ENCODE measurements around the gene RPS4Y1.
"Not testable (repeated sequence)": the region's sequence is repeated elsewhere in the genome, so short reads cannot be mapped to it uniquely, and the experiment has no call there.

The RPS4Y1 gene

DNA sequence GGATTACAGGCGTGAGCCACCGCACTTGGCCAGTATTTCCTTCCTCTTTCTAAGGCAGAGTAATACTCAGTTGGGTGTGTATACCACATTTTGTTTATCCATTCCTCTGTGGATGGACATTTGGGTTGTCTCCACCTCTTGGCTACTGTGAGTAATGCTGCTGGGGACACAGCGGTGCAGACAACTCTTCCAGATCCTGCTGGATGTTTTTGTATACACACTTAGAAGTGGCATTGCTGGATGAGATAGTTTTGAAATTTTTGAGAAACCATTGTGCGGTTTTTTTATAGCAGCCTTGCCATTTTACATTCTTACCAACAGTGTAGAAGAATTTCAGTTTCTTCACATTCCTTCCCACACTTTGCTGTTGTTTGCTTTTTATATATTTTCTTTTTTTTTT is 16.3 kb downstream of the RPS4Y1 start:
- no peak for TF ChIP-seq ZNF274 (IDR thresholded peaks at IDR 0.05; ENCODE audit: low read depth, low read length)
- no peak overlapping the region for H3K4me3 ChIP-seq (ENCODE audit: low read length)

DNA sequence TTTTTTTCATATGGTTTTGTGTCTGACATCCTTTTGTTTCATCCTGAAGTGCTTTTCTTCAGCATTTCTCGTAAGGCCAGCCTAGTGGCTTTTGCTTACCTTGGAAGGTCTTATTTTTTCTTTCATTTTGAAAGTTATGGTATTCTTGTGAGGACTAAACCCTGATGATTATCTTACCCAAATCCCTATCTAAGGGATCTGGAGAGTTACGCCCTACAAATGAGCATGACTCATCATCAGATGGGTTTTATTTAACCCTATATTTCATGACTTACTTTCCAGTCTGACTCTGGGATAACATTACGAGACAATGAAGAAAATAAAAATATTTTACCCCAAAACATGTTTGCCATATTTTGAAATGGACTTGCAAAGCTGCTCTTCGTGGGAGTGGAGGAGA is 18.4 kb downstream of the RPS4Y1 start:
- no peak overlapping the region for H3K4me3 ChIP-seq (ENCODE audit: low read length)

DNA sequence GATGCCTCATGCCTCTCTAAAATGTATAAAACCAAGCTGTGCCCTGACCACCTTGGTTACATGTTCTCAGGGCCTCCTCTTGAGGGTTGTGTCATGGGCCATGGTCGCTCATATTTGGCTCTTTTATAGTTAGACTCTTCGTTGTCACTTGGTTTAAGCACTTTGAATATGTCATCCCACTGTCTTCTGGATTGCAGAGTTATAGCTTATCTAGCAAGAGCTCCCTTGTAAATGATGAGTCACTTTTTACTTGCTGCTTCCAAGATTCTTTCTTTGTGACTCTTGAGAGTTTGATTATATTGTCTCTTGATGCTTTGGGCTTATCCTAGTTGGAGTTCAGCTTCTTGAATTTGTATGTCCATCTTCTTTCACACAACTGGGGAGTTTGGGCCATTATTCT is 19.1 kb downstream of the RPS4Y1 start:
- TF ChIP-seq ZNF274 (IDR thresholded peaks at IDR 0.05; ENCODE audit: low read depth, low read length): no peak
- H3K4me3 ChIP-seq (ENCODE audit: low read length): no peak overlapping the region

More for the DNA sequence above, 18.4 kb downstream of the RPS4Y1 start:
- TF ChIP-seq ZNF274 (IDR thresholded peaks at IDR 0.05; ENCODE audit: low read depth, low read length): no peak

DNA sequence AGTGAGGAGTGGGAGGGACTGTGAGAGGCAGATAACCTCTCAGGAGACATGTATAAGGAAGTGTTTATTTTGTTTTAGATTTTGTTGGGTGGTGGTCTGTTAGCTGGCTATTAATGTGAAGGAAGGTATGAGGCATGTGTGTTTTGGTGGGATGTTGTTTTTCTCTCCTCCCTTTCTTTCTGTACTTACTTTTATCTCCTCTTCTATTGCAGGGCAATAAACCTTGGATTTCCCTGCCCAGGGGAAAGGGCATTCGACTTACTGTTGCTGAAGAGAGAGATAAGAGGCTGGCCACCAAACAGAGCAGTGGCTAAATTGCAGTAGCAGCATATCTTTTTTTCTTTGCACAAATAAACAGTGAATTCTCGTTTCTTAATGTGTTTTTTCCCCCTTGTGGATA is 25.2 kb downstream of the RPS4Y1 start:
- no peak for TF ChIP-seq ZNF274 (IDR thresholded peaks at IDR 0.05; ENCODE audit: low read depth, low read length)
- no peak overlapping the region for H3K4me3 ChIP-seq (ENCODE audit: low read length)

DNA sequence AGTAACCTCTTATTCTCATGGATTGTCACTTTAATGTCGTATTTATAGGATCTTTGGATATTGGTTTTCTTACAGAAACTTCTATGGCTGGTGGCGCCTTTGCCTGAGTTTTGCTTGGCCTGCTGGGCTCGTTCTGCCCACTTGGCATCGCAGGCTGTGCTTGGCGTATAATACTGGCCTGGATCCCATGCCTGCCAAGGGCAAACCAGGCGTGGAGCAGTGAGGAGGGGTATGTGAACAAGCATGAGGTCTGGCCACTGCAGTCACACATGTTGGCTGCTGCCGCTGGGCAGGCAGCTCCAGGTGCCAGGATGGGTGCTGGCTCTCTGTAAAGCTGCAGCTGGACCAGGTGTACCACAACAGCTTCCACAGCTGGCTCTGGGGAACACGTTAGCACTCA is 26.1 kb downstream of the RPS4Y1 start:
- no peak for TF ChIP-seq ZNF274 (IDR thresholded peaks at IDR 0.05; ENCODE audit: low read depth, low read length)
- no peak overlapping the region for H3K4me3 ChIP-seq (ENCODE audit: low read length)

DNA sequence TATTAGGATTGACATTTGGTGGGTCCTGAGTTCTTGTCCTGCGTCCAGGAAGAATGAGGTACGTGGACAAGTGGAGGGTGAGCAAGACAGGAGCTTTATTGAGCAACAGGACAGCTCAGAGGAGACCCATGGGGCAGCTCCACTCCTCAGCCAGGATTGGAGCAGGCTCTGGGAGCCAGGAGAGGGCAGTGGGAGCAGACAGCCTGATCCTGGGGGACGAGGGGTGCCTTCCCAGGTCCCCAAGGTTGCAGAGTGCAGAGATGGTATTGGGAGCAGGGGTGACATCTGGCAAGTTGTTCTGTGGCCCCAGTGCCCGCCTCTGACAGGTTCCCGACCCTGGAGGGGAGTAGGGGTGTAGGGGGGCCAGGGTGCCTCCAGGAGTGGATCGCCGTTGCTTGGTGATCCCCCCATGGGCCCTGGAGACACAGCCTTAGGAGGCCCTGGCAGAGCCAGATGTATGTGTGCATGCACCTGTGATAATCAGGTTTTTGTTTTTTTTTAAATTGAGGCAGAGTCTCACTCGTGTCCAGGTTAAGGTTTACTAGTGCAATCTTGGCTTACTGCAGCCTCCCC is 26.7 kb downstream of the RPS4Y1 start:
- H3K4me3 ChIP-seq (ENCODE audit: low read length): no peak overlapping the region
- TF ChIP-seq ZNF274 (IDR thresholded peaks at IDR 0.05; ENCODE audit: low read depth, low read length): no peak

DNA sequence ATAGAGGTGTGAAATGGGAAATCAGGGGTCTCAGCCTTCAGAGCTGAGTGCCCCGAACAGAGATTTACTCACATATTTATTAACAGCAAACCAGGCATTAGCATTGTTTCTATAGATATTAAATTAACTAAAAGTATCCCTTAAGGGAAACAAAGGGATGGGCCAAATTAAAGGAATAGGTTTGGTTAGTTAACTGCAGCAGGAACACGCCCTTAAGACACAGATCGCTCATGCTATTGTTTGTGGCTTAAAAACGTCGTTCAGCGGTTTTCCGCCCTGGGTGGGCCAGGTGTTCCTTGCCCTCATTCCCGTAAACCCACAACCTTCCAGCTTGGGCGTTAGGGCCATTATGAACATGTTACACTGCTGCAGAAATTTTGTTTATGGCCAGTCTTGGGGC is 30.8 kb downstream of the RPS4Y1 start:
- H3K4me3 ChIP-seq (ENCODE audit: low read length): not testable (repeated sequence)

DNA sequence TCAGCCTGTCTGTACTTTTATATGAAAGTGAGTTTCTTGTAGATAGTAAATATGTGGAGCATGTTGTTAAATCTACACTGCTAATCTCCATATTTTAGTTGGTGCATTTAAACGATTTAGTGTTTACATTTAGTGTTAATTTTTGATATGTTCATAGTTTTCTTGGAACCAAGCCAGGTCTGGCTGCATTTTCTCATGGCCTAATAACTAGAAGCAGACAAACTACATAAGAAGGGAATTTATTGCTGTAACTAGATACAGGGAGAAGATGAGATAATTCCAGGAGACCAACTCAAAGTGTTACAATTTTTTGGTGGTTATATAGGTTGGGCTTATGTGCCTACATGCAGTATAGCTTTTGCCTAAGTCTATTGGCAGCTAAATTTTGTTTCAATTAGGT is 32.8 kb downstream of the RPS4Y1 start:
- H3K4me3 ChIP-seq (ENCODE audit: low read length): no peak overlapping the region
- TF ChIP-seq ZNF274 (IDR thresholded peaks at IDR 0.05; ENCODE audit: low read depth, low read length): no peak

DNA sequence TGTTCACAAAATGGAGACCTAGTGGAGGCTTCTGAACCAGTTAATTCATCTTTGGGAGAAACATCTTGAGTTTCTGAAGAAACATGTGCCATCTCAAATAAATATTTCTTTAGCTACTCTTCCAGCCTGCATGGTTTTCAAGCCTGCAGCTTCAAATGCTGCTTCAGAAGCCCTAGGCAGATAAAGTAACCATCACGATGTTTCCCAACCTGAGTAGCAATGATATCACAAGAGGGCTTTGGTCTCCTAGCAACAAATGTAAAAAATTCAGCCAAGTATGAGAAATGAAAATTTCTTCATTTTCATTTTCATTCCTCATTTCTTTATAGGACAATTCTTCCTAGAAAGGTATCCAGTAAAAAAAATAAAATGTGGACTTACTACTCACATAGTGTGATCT is 42.2 kb downstream of the RPS4Y1 start:
- H3K4me3 ChIP-seq (ENCODE audit: low read length): no peak overlapping the region
- TF ChIP-seq ZNF274 (IDR thresholded peaks at IDR 0.05; ENCODE audit: low read depth, low read length): no peak

DNA sequence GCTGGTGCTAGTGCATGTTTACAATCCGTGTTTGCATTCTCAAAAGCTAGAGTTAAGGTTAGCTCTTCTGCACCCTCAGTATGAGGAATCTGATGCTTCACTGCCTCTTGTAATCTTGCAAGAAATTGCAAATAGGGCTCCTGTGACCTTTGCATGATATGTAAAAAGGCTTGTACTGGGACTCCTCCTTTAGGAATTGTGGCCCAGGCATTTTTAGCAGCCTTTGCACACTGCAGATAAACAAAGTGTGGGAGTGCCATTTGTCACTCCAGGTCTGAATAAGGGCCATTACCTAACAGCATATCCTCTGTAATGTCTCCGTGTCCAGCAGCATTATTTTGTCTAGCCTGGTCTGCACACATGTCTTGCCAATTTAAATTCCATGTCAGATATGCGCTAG is 44.5 kb downstream of the RPS4Y1 start:
- no peak for TF ChIP-seq ZNF274 (IDR thresholded peaks at IDR 0.05; ENCODE audit: low read depth, low read length)
- H3K4me3 ChIP-seq (ENCODE audit: low read length): no peak overlapping the region

DNA sequence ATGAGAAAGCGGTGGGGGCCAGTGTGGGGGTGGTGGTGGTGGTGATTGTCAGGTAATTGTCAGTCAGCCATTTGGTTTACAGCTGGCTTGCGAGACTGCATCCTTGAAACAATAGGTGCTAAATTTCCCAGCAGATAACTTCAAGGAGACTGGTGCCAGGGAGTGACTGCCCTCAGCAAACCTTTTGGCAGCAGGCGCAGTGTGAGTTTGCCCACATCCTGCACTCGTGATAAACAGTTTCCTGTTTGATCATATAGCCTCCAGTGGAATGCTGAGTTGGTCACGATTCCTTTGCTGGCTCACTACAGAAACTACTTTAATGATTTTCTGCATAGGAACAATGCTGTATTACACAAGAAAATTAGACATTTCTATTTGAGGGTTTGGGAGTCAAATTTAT is 46.0 kb downstream of the RPS4Y1 start:
- H3K4me3 ChIP-seq (ENCODE audit: low read length): no peak overlapping the region
- no peak for TF ChIP-seq ZNF274 (IDR thresholded peaks at IDR 0.05; ENCODE audit: low read depth, low read length)

DNA sequence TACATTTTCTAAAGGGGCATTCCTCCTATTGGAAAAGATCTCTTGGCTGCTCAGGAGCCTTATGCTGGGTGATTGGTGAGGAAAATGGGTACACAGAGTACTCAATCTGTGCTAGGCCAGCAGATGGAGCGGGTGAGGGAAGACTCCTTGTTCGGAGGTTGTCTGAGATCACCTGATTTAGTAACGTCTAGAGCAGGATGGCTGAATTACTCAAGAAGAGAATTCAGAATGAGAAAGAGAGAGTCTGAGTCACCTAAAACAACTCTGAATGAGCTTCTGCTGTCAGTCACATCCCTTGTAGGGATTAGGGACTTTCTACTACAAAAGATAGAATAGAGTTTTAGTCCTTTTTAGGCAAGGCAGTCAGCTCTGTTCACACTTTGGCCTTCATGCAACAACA is 46.6 kb downstream of the RPS4Y1 start:
- TF ChIP-seq ZNF274 (IDR thresholded peaks at IDR 0.05; ENCODE audit: low read depth, low read length): no peak
- no peak overlapping the region for H3K4me3 ChIP-seq (ENCODE audit: low read length)

DNA sequence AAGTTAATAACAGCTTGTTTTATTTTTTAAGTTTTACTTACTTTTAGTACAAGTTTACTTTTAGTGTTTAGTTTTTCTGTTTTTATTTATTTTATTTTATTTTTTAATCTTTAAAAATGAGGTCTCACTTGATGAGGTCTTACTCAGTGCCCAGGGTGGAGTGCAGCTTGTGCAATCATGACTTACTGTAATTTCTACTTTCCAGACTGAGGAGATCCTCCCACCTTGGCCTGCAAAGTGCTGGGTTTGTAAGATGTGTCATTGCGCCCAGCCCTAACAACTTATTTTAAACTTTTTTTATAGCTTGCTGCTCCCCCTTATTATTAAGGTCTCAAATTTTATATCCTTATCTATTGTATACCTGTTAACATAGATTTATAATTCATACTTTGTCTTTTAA is 52.1 kb downstream of the RPS4Y1 start:
- no peak for TF ChIP-seq ZNF274 (IDR thresholded peaks at IDR 0.05; ENCODE audit: low read depth, low read length)
- H3K4me3 ChIP-seq (ENCODE audit: low read length): no peak overlapping the region

DNA sequence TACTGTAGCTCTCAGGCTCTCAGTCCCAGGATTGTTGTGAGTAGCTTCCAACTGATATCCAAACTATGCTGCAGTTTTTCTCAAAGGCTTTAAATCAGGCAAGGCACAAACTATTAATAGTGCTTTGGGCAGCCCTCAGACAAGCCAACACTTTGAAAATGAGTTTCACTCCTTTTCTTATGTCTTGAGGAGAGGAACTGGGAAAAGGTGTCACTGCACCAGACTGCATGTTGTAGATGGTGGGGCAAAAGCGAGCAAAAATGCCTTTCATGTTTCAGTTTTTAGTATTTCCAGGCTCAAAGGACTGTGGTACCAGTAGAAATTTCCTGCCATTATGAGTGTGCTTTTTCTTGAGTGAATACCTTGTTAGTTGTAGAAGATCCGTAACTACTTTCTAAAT is 54.6 kb downstream of the RPS4Y1 start:
- H3K4me3 ChIP-seq (ENCODE audit: low read length): no peak overlapping the region
- no peak for TF ChIP-seq ZNF274 (IDR thresholded peaks at IDR 0.05; ENCODE audit: low read depth, low read length)

DNA sequence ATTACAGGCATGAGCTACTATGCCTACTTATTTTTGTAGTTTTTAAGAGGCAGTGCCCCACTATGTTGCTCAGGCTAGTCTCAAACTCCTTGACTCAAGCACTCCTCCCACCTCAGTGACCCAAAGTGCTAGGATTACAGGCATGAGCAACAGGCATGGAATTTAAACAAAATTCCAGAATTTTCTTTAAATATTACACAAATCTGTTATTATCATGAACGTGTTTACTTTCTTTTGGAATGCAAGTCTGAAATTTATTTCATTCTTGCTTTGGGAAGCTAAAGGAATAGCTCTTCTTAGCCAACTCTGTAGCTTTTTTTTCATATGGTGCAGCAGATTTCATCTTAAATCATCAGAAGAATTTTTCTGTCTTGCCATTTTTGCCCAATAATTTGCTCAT is 66.0 kb downstream of the RPS4Y1 start:
- no peak overlapping the region for H3K4me3 ChIP-seq (ENCODE audit: low read length)
- no peak for TF ChIP-seq ZNF274 (IDR thresholded peaks at IDR 0.05; ENCODE audit: low read depth, low read length)

DNA sequence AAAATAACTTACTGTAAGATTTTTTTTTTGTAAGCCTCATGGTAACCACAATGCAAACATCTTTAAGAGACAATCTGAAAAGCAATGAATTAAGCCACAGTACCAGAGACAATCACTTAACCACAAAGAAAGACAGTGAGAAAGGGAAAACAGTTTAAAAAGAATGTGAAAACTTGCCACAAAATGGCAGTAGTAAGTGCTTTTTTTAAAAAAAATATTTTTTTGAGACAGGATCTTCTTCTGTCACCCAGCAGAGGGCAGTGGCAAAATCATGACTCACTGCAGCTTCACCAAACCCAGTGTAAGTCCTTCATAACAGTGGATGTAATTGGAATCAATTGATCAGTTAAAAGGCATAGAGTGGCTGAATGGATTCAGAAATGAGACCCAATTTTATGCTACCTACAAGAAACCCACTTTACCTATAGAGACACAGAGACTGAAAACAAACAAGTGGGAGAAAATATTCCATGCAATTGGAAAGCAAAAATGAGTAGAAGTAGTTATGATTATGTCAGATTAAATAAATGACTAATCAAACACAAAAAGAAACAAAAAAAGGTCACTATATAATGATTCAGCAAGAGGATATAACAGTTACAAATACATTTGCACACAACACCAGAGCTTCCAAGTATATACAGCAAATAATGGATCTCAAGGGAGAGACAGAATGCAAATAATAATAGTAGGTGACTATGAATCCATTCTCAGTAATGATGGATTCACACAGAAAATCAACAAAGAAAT is 71.8 kb downstream of the RPS4Y1 start:
- TF ChIP-seq ZNF274 (IDR thresholded peaks at IDR 0.05; ENCODE audit: low read depth, low read length): no peak
- no peak overlapping the region for H3K4me3 ChIP-seq (ENCODE audit: low read length)

All from GM08714 (cell line).